AG10803 (cell line): ENCODE results near the gene IL6R.

Experiments used
- DNase-seq: peaks from one replicate; pipeline ENCODE4 v3.0.0; 2010; ENCODE audit warnings: low read depth
- H3K4me3 ChIP-seq: 2 replicates; pipeline ENCODE4 v1.5.1; 2011; ENCODE audit warnings: mild to moderate bottlenecking, low read length, control low read depth
- CTCF ChIP-seq: conservative IDR thresholded peaks from 2 replicates; pipeline ENCODE4 v1.5.1; 2011; ENCODE audit warnings: mild to moderate bottlenecking, low read length, control low read depth, inconsistent platforms

The IL6R gene

GRCh38 chr1:154502066-154502743, 97.1 kb downstream of the IL6R start, which contains the start of the genes SHE and TDRD10:
Gene SHE, minus strand, starts transcription at chr1:154502412. Its CDS starts 386 bp downstream, at chr1:154502026.
Gene TDRD10, plus strand, starts transcription at chr1:154502219. Its CDS starts 4,685 bp downstream, at chr1:154506904.
- no peak for TF ChIP-seq CTCF
- DNase-seq = no peak
- no peak within 1 kb of the TSS for H3K4me3 ChIP-seq

- H3K4me3 ChIP-seq = no peak overlapping the region
- no peak for TF ChIP-seq CTCF
These were observed 97.6 kb downstream of the IL6R start for GRCh38 chr1:154502744-154503115.

GRCh38 chr1:154503898-154504297, 98.8 kb downstream of the IL6R start:
- no peak for TF ChIP-seq CTCF
- DNase-seq = no peak
- no peak overlapping the region for H3K4me3 ChIP-seq

More at GRCh38 chr1:154502744-154503115, 97.6 kb downstream of the IL6R start:
- DNase-seq = no peak

GRCh38 chr1:154512760-154513159, 107.6 kb downstream of the IL6R start:
- DNase-seq = no peak
- H3K4me3 ChIP-seq = no peak overlapping the region
- no peak for TF ChIP-seq CTCF

- no peak overlapping the region for H3K4me3 ChIP-seq
- DNase-seq = no peak
- no peak for TF ChIP-seq CTCF
These were observed 109.0 kb downstream of the IL6R start for GRCh38 chr1:154514066-154514553.

- DNase-seq = no peak
- no peak overlapping the region for H3K4me3 ChIP-seq
- TF ChIP-seq CTCF = no peak
These were observed 112.5 kb downstream of the IL6R start for GRCh38 chr1:154517661-154518060.
